Gastroesophageal sphincter (tissue), 2 donors: ENCODE data around the gene PHKG1.

Experiments used
- EP300 ChIP-seq: sonication (generic); formaldehyde crosslinking; IDR thresholded peaks from one replicate; pipeline ENCODE4 v1.6.1; 2017; ENCODE audit warnings: antibody characterized with exemption, mild to moderate bottlenecking
- POLR2A ChIP-seq, 2 donors: fragments of 450-650 bp; IDR thresholded peaks; one replicate each; pipeline ENCODE4 v1.6.1; 2017; ENCODE audit warnings: antibody characterized with exemption in 2 of 2, mild to moderate bottlenecking in 2 of 2, moderate library complexity in 1 of 2
- POLR2AphosphoS5 ChIP-seq: sonication (generic); formaldehyde crosslinking; IDR thresholded peaks from one replicate; pipeline ENCODE4 v1.6.1; 2017; ENCODE audit warnings: antibody characterized with exemption

DNA sequence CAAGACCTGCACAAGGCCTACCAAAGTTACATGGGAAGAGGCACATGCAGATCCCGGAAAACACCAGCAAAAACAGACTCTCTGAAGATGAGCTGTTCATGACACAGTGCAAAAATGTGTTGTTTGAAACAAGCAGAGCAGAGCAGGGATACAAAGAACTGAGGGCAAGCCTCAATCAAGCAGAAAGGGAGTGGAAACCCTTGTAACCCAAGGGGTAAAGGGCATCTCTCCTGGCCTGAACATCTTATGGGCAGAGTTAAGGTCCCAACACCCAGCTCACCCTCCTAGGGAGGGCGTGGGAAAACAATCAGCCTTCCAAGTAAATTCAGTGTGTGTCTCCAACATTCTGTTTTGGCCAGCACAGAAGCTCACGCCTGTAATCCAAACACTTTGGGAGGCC is 52.0 kb downstream of the PHKG1 start:
- no peak for TF ChIP-seq EP300
- no peak for TF ChIP-seq POLR2AphosphoS5
- no peak for TF ChIP-seq POLR2A (IDR thresholded peaks at IDR 0.05)
